ENCODE measurements around the gene WIPI1. TPM values are rescaled to one million over a fixed set of nuclear protein-coding genes. Genes with fewer than 3 reads are reported as not detected.

Gene WIPI1
- total and polyA plus RNA-seq, 9 of the 15 experiments (the other 6 are each of a cell fraction or from before 2014, with no cell fraction given), result 3.7 to 23.5 (median 11.8) TPM

GRCh38 chr17:68461122-68461539 is 3.8 kb upstream of the WIPI1 start (continued):
- TF ChIP-seq FOS (IDR thresholded peaks at IDR 0.05; ENCODE audit: extremely low read depth, insufficient read length) (no peak), RAD21 (CRISPR knock-in tag; conservative IDR thresholded peaks at IDR 0.05 in 1 of 2, IDR thresholded peaks at IDR 0.05 in 1 of 2) (0 out of 4 replicates have a peak, but pooled peaks of 1 of the 2 experiments have one; percentile 8), BRCA1 (IDR thresholded peaks at IDR 0.05) (no peak), BRCA1 (CRISPR knock-in tag; IDR thresholded peaks at IDR 0.05) (no peak), STAT5A (IDR thresholded peaks at IDR 0.05; ENCODE audit: borderline replicate concordance, low read length) (no peak), ZNF780A (CRISPR knock-in tag; IDR thresholded peaks at IDR 0.05) (no peak), ZNF449 (CRISPR knock-in tag; IDR thresholded peaks at IDR 0.05) (0 out of 2 replicates have a peak, but pooled peaks have one; percentile 39), POLR2A (conservative IDR thresholded peaks at IDR 0.05) (no peak), RFX7 (CRISPR knock-in tag; IDR thresholded peaks at IDR 0.05) (no peak), HEY1 (CRISPR knock-in tag; IDR thresholded peaks at IDR 0.05; ENCODE audit: borderline replicate concordance) (no peak), SRSF3 (IDR thresholded peaks at IDR 0.05; ENCODE audit: insufficient read depth, low read length) (no peak), TAL1 (IDR thresholded peaks at IDR 0.05) (no peak), IRF1 (CRISPR knock-in tag; IDR thresholded peaks at IDR 0.05; ENCODE audit: borderline replicate concordance) (no peak), RBM14 (IDR thresholded peaks at IDR 0.05; ENCODE audit: borderline replicate concordance, insufficient read depth, low read depth, low read length) (no peak), GTF2A2 (tag; IDR thresholded peaks at IDR 0.05) (no peak), MAFG (tag; conservative IDR thresholded peaks at IDR 0.05) (peak; percentile 75), NELFE (IDR thresholded peaks at IDR 0.05; ENCODE audit: insufficient read depth, insufficient read length) (no peak)
- TF ChIP-seq, protein P1, sequence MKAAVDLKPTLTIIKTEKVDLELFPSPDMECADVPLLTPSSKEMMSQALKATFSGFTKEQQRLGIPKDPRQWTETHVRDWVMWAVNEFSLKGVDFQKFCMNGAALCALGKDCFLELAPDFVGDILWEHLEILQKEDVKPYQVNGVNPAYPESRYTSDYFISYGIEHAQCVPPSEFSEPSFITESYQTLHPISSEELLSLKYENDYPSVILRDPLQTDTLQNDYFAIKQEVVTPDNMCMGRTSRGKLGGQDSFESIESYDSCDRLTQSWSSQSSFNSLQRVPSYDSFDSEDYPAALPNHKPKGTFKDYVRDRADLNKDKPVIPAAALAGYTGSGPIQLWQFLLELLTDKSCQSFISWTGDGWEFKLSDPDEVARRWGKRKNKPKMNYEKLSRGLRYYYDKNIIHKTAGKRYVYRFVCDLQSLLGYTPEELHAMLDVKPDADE (conservative IDR thresholded peaks at IDR 0.05; ENCODE audit: control insufficient read depth, low read depth, low read length), result no peak

Measured in K562 (cell line).